ENCODE results near the gene PYGO2.
"Not testable (repeated sequence)": the region's sequence is repeated elsewhere in the genome, so short reads cannot be mapped to it uniquely, and the experiment has no call there.

Gene PYGO2

GRCh38 chr1:154977762-154978161 lies 16.2 kb upstream of the PYGO2 start:
- not testable (repeated sequence) for DNase-seq

- peak in 1 of 2 experiments; percentile 23 for DNase-seq
These were observed 14.0 kb upstream of the PYGO2 start for GRCh38 chr1:154975409-154976059.

- DNase-seq: peak; percentile 95 to 96
These were observed 13.3 kb upstream of the PYGO2 start for GRCh38 chr1:154974808-154975408.

GRCh38 chr1:154974102-154974807 lies 12.7 kb upstream of the PYGO2 start, which contains the start of gene CKS1B:
TSS of gene CKS1B (plus strand) at chr1:154974681. CDS start at chr1:154974746, 65 bp downstream.
- DNase-seq: peak; percentile 99

- DNase-seq: peak; percentile 87 to 91
These were observed 11.9 kb upstream of the PYGO2 start for GRCh38 chr1:154973344-154974101.

- DNase-seq: no peak
These were observed 11.1 kb upstream of the PYGO2 start for GRCh38 chr1:154972517-154973343.

GRCh38 chr1:154972213-154972516 lies 10.6 kb upstream of the PYGO2 start:
- DNase-seq: no peak

- no peak for DNase-seq
These were observed 9.9 kb upstream of the PYGO2 start for GRCh38 chr1:154971341-154971998.

- no peak for DNase-seq
These were observed 9.2 kb upstream of the PYGO2 start, which contains the start of gene SHC1 for GRCh38 chr1:154970631-154971340. TSS of gene SHC1 (minus strand) at chr1:154970747. CDS start at chr1:154970526, 221 bp downstream.

- DNase-seq: no peak
These were observed 8.4 kb upstream of the PYGO2 start for GRCh38 chr1:154969860-154970452.

GRCh38 chr1:154969246-154969645 lies 7.7 kb upstream of the PYGO2 start:
- no peak for DNase-seq

- no peak for DNase-seq
These were observed 7.1 kb upstream of the PYGO2 start for GRCh38 chr1:154968731-154969130.

GRCh38 chr1:154967331-154967950 lies 5.9 kb upstream of the PYGO2 start:
- DNase-seq: no peak

- DNase-seq: no peak
These were observed 4.5 kb upstream of the PYGO2 start for GRCh38 chr1:154966111-154966510.

- DNase-seq: no peak
These were observed 2.8 kb upstream of the PYGO2 start for GRCh38 chr1:154964359-154964758.

GRCh38 chr1:154963643-154964042 lies 2.1 kb upstream of the PYGO2 start:
- DNase-seq: no peak

- no peak for DNase-seq
These were observed 1.3 kb upstream of the PYGO2 start for GRCh38 chr1:154962795-154963330.

- no peak for DNase-seq
These were observed 671 bp upstream of the PYGO2 start for GRCh38 chr1:154962156-154962749.

GRCh38 chr1:154960446-154961136 lies 991 bp downstream of the PYGO2 start:
- peak in 1 of 2 experiments; percentile 12 for DNase-seq

All from AML-193 (cell line).